SK-N-SH treated with all-trans-retinoic acid at 6 μM for 48 hours (cell line): ENCODE results near the gene HYCC1.

ENCODE experiments used
- ATAC-seq: fragments of 200-7000 bp; cut with Tn5 transposase; 3 replicates; pipeline ENCODE4 v1.9.1; 2020; ENCODE audit warnings: mild to moderate bottlenecking, moderate library complexity
- ARNTL ChIP-seq: fragments of 450-650 bp; formaldehyde crosslinking; IDR thresholded peaks from 2 replicates; pipeline ENCODE4 v1.5.0; 2020; ENCODE audit warnings: low read depth, mild to moderate bottlenecking, moderate library complexity, borderline replicate concordance
- CSDC2 ChIP-seq: fragments of 250-450 bp; sonication (Bioruptor Pico); IDR thresholded peaks from 2 replicates; pipeline ENCODE4 v1.5.0; 2020; ENCODE audit warnings: mild to moderate bottlenecking, moderate library complexity
- CSRNP3 ChIP-seq: fragments of 250-450 bp; sonication (Bioruptor Pico); IDR thresholded peaks from 2 replicates; pipeline ENCODE4 v1.5.1; 2021; ENCODE audit warnings: mild to moderate bottlenecking, moderate library complexity
- GLIS3 ChIP-seq: fragments of 250-450 bp; sonication (Bioruptor Pico); IDR thresholded peaks from 2 replicates; pipeline ENCODE4 v1.5.0; 2020; ENCODE audit warnings: mild to moderate bottlenecking, moderate library complexity
- ISL1 ChIP-seq: fragments of 250-450 bp; sonication (Bioruptor Pico); IDR thresholded peaks from 2 replicates; pipeline ENCODE4 v2.1.2; 2022; ENCODE audit warnings: mild to moderate bottlenecking, moderate library complexity
- OSR1 ChIP-seq: fragments of 250-450 bp; sonication (Bioruptor Pico); IDR thresholded peaks from 2 replicates; pipeline ENCODE4 v1.8.0; 2022; ENCODE audit warnings: moderate library complexity, mild to moderate bottlenecking, inconsistent platforms
- PATZ1 ChIP-seq: fragments of 250-450 bp; sonication (Bioruptor Pico); IDR thresholded peaks from 2 replicates; pipeline ENCODE4 v1.8.0; 2020; ENCODE audit warnings: mild to moderate bottlenecking, moderate library complexity, borderline replicate concordance
- PPARA ChIP-seq: fragments of 250-450 bp; sonication (Bioruptor Pico); IDR thresholded peaks from 2 replicates; pipeline ENCODE4 v1.5.0; 2020; ENCODE audit warnings: mild to moderate bottlenecking, borderline replicate concordance
- RARB ChIP-seq: fragments of 250-450 bp; sonication (Bioruptor Pico); IDR thresholded peaks from 2 replicates; pipeline ENCODE4 v1.8.0; 2021; ENCODE audit warnings: mild to moderate bottlenecking, moderate library complexity
- SNAI2 ChIP-seq: fragments of 250-450 bp; sonication (Bioruptor Pico); IDR thresholded peaks from 2 replicates; pipeline ENCODE4 v1.5.0; 2020; ENCODE audit warnings: mild to moderate bottlenecking, moderate library complexity
- TCF4 ChIP-seq: fragments of 250-450 bp; sonication (Bioruptor Pico); IDR thresholded peaks from 2 replicates; pipeline ENCODE4 v1.8.0; 2021; ENCODE audit warnings: mild to moderate bottlenecking, moderate library complexity, borderline replicate concordance
- TOX ChIP-seq: fragments of 250-450 bp; sonication (Bioruptor Pico); IDR thresholded peaks from 2 replicates; pipeline ENCODE4 v1.8.0; 2021; ENCODE audit warnings: mild to moderate bottlenecking, moderate library complexity, borderline replicate concordance
- ZFP3 ChIP-seq: fragments of 250-450 bp; sonication (Bioruptor Pico); IDR thresholded peaks from 2 replicates; pipeline ENCODE4 v1.5.0; 2020; ENCODE audit warnings: mild to moderate bottlenecking, moderate library complexity
- ZFP30 ChIP-seq: fragments of 450-650 bp; formaldehyde crosslinking; IDR thresholded peaks from 2 replicates; pipeline ENCODE4 v1.5.0; 2022; ENCODE audit warnings: mild to moderate bottlenecking, moderate library complexity
- ZNF565 ChIP-seq: fragments of 450-650 bp; formaldehyde crosslinking; conservative IDR thresholded peaks from 2 replicates; pipeline ENCODE4 v1.5.0; 2020; ENCODE audit warnings: low read depth, mild to moderate bottlenecking, moderate library complexity
- ZNF70 ChIP-seq: fragments of 450-650 bp; formaldehyde crosslinking; IDR thresholded peaks from 2 replicates; pipeline ENCODE4 v1.5.0; 2020; ENCODE audit warnings: mild to moderate bottlenecking, moderate library complexity
- ZNF8 ChIP-seq: fragments of 450-650 bp; formaldehyde crosslinking; IDR thresholded peaks from 2 replicates; pipeline ENCODE4 v1.5.0; 2020; ENCODE audit warnings: mild to moderate bottlenecking, moderate library complexity
- TF ChIP-seq, protein P1 (sequence below): fragments of 250-450 bp; sonication (Bioruptor Pico); IDR thresholded peaks from 2 replicates; pipeline ENCODE4 v1.5.1; 2020; ENCODE audit warnings: low read depth, mild to moderate bottlenecking, moderate library complexity
- TF ChIP-seq, protein P2 (sequence below): fragments of 250-450 bp; sonication (Bioruptor Pico); IDR thresholded peaks from 2 replicates; pipeline ENCODE4 v1.5.0; 2020; ENCODE audit warnings: mild to moderate bottlenecking, moderate library complexity
- TF ChIP-seq, protein P3 (sequence below): fragments of 250-450 bp; sonication (Bioruptor Pico); IDR thresholded peaks from 2 replicates; pipeline ENCODE4 v1.8.0; 2021; ENCODE audit warnings: low read depth, mild to moderate bottlenecking, moderate library complexity, borderline replicate concordance

The HYCC1 gene

GRCh38 chr7:23024454-23024853 lies 10.5 kb upstream of the HYCC1 start:
- ATAC-seq: no peak

GRCh38 chr7:23022851-23023250 lies 8.9 kb upstream of the HYCC1 start:
- ATAC-seq: no peak
- no peak for TF ChIP-seq CSDC2 (CRISPR knock-in tag)
- TF ChIP-seq, protein P1, sequence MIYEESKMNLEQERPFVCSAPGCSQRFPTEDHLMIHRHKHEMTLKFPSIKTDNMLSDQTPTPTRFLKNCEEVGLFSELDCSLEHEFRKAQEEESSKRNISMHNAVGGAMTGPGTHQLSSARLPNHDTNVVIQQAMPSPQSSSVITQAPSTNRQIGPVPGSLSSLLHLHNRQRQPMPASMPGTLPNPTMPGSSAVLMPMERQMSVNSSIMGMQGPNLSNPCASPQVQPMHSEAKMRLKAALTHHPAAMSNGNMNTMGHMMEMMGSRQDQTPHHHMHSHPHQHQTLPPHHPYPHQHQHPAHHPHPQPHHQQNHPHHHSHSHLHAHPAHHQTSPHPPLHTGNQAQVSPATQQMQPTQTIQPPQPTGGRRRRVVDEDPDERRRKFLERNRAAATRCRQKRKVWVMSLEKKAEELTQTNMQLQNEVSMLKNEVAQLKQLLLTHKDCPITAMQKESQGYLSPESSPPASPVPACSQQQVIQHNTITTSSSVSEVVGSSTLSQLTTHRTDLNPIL (CRISPR knock-in tag): no peak
- no peak for TF ChIP-seq ISL1 (CRISPR knock-in tag)
- no peak for TF ChIP-seq RARB (CRISPR knock-in tag)
- TF ChIP-seq CSRNP3: no peak
- no peak for TF ChIP-seq PATZ1 (CRISPR knock-in tag)
- TF ChIP-seq TCF4: no peak
- TF ChIP-seq ZFP3 (CRISPR knock-in tag): no peak
- TF ChIP-seq ZNF8: no peak

More at GRCh38 chr7:23024454-23024853, 10.5 kb upstream of the HYCC1 start:
- TF ChIP-seq ZFP30 (CRISPR knock-in tag) (no peak), ARNTL (CRISPR knock-in tag) (no peak), ISL1 (CRISPR knock-in tag) (no peak), PPARA (CRISPR knock-in tag) (no peak), PATZ1 (CRISPR knock-in tag) (no peak), ZNF70 (CRISPR knock-in tag) (no peak), GLIS3 (CRISPR knock-in tag) (no peak), CSRNP3 (no peak), TCF4 (no peak), TOX (CRISPR knock-in tag) (no peak), ZNF565 (CRISPR knock-in tag) (no peak), OSR1 (CRISPR knock-in tag) (no peak), SNAI2 (CRISPR knock-in tag) (no peak)
- TF ChIP-seq, protein P2, sequence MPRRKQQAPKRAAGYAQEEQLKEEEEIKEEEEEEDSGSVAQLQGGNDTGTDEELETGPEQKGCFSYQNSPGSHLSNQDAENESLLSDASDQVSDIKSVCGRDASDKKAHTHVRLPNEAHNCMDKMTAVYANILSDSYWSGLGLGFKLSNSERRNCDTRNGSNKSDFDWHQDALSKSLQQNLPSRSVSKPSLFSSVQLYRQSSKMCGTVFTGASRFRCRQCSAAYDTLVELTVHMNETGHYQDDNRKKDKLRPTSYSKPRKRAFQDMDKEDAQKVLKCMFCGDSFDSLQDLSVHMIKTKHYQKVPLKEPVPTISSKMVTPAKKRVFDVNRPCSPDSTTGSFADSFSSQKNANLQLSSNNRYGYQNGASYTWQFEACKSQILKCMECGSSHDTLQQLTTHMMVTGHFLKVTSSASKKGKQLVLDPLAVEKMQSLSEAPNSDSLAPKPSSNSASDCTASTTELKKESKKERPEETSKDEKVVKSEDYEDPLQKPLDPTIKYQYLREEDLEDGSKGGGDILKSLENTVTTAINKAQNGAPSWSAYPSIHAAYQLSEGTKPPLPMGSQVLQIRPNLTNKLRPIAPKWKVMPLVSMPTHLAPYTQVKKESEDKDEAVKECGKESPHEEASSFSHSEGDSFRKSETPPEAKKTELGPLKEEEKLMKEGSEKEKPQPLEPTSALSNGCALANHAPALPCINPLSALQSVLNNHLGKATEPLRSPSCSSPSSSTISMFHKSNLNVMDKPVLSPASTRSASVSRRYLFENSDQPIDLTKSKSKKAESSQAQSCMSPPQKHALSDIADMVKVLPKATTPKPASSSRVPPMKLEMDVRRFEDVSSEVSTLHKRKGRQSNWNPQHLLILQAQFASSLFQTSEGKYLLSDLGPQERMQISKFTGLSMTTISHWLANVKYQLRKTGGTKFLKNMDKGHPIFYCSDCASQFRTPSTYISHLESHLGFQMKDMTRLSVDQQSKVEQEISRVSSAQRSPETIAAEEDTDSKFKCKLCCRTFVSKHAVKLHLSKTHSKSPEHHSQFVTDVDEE (CRISPR knock-in tag): no peak
- TF ChIP-seq, protein P1 (CRISPR knock-in tag): no peak
- TF ChIP-seq, protein P3, sequence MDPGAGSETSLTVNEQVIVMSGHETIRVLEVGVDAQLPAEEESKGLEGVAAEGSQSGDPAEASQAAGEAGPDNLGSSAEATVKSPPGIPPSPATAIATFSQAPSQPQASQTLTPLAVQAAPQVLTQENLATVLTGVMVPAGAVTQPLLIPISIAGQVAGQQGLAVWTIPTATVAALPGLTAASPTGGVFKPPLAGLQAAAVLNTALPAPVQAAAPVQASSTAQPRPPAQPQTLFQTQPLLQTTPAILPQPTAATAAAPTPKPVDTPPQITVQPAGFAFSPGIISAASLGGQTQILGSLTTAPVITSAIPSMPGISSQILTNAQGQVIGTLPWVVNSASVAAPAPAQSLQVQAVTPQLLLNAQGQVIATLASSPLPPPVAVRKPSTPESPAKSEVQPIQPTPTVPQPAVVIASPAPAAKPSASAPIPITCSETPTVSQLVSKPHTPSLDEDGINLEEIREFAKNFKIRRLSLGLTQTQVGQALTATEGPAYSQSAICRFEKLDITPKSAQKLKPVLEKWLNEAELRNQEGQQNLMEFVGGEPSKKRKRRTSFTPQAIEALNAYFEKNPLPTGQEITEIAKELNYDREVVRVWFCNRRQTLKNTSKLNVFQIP (CRISPR knock-in tag): no peak
